Measurements from ENCODE around the gene KLF5.
"Not testable (repeated sequence)": the region's sequence is repeated elsewhere in the genome, so short reads cannot be mapped to it uniquely, and the experiment has no call there.

- TF ChIP-seq CTCF, POLR2A, POLR2AphosphoS5, EP300 (IDR thresholded peaks at IDR 0.05): not testable (repeated sequence)
Observed at GRCh38 chr13:73100781-73101180, 42.0 kb downstream of the KLF5 start.

Data from suprapubic skin (tissue), 4 donors.